IPS DF 19.7 (cell line): ENCODE measurements around the gene RIC1.
"Not testable (repeated sequence)": the region's sequence is repeated elsewhere in the genome, so short reads cannot be mapped to it uniquely, and the experiment has no call there.

ENCODE experiments used
- DNase-seq: peaks from one replicate; pipeline ENCODE4 v3.0.0-alpha.2; 2013; ENCODE audit warnings: low read depth, low spot score

The RIC1 gene, protein sequence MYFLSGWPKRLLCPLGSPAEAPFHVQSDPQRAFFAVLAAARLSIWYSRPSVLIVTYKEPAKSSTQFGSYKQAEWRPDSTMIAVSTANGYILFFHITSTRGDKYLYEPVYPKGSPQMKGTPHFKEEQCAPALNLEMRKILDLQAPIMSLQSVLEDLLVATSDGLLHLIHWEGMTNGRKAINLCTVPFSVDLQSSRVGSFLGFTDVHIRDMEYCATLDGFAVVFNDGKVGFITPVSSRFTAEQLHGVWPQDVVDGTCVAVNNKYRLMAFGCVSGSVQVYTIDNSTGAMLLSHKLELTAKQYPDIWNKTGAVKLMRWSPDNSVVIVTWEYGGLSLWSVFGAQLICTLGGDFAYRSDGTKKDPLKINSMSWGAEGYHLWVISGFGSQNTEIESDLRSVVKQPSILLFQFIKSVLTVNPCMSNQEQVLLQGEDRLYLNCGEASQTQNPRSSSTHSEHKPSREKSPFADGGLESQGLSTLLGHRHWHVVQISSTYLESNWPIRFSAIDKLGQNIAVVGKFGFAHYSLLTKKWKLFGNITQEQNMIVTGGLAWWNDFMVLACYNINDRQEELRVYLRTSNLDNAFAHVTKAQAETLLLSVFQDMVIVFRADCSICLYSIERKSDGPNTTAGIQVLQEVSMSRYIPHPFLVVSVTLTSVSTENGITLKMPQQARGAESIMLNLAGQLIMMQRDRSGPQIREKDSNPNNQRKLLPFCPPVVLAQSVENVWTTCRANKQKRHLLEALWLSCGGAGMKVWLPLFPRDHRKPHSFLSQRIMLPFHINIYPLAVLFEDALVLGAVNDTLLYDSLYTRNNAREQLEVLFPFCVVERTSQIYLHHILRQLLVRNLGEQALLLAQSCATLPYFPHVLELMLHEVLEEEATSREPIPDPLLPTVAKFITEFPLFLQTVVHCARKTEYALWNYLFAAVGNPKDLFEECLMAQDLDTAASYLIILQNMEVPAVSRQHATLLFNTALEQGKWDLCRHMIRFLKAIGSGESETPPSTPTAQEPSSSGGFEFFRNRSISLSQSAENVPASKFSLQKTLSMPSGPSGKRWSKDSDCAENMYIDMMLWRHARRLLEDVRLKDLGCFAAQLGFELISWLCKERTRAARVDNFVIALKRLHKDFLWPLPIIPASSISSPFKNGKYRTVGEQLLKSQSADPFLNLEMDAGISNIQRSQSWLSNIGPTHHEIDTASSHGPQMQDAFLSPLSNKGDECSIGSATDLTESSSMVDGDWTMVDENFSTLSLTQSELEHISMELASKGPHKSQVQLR (N-terminal part only)

DNA sequence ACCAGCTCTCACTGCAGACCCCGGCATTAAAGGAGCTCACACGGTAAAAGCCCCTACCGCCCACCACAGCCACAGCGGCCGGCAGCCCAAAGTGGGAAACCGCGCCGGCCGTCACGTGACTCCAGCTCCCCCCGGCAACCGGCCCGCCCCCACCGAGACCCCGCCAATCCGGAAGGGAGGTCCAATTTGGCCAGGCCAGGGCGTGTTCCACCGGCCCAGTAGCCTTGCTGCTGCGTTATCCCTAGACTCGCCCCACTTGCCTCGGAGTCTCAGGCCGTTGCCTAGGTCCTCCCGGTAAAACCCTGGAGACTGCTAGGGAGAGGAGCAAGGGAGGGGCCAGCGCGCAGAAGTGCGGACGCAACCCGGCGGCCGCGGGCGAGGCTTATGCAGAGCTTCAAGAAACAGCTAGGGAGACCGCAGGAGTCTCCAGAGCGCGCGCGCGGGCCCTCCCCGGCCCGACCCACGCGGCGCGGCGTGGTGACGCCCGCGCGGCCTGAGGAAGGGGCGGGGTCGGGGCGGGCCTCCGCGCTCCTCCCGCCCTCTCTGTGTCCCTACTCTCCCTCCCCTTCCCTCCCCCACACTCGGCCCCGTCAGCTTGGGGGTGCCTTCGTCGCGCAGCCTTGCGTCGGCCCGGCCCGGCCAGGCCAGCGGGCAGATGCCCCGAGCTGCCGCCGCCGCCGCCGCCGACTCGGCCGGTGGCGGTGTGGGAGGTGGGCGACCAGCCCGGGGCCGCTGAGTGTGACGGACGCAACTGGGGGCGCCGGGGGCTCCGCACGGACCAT, at the start of gene RIC1:
Gene RIC1, plus strand, starts transcription at position 578 of the 782 bp plus-strand sequence. Its CDS starts 203 bp downstream, at position 781.
- DNase-seq, result peak; percentile 69

DNA sequence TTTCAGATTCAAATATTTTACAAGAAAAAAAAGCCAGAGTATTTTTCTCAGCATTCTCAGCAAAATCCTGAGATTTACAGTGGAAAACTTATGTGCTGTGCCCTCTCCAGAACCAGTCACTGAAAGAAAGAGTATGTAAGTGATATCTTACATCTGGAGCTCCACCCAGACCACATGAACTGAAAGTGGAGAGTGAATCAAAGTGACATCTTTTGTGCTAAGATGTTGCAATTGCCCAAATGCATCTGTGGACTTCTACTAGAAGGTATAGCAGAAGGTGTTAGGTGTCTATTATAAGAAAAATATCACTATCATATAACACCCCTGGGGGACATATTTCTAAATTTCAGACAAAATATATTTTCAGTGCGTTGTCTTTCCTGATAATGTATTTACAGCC, 49.0 kb upstream of the RIC1 start:
- DNase-seq, result no peak

DNA sequence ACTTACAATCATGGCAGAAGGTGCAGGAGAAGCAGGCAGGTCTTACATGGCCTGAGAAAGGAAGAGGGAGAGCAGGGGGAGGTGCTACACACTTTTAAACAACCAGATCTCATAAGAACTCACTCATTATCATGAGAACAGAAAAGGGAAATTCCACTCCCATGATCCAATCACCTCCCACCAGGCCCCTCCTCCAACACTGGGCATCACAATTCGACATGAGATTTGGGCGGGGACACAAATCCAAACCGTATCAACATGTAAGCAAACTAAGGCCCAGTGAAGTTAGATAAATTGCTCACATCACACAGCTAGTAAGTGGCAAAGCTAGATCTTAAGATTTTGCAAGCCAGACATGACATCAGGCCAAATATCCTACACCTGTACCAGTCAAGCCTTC, 48.3 kb upstream of the RIC1 start:
- DNase-seq, result no peak

DNA sequence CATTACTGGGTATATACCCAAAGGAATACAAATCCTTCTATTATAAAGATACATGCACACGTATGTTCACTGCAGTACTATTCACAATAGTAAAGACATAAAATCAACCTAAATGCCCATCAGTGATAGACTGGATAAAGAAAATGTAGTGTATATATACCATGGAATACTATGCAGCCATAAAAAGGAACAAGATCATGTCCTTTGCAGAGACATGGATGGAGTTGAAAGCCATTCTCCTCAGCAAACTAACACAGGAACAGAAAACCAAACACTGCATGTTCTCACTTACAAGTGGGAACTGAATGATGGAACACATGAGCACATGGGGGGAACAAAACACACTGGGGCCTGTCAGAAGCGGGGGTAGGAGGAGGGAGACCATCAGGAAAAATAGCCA, 47.2 kb upstream of the RIC1 start:
- DNase-seq, result not testable (repeated sequence)

DNA sequence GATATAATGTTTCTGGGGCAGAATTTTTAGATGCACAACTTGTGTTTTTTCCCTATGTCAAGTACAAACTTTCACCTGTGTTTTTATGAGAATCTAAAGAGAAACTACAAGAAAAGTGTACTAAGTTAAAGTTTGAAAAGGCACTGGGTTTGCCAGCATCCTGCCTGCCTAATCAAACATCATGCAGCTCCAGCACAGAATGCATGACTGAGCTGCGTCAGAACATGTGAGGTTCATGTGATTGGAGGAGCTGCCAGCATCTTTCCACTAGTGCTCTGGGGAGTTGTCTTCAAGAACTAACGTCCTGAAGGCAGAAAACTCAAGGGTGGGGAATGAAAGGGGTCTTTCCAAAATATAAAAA, 46.1 kb upstream of the RIC1 start:
- no peak for DNase-seq

DNA sequence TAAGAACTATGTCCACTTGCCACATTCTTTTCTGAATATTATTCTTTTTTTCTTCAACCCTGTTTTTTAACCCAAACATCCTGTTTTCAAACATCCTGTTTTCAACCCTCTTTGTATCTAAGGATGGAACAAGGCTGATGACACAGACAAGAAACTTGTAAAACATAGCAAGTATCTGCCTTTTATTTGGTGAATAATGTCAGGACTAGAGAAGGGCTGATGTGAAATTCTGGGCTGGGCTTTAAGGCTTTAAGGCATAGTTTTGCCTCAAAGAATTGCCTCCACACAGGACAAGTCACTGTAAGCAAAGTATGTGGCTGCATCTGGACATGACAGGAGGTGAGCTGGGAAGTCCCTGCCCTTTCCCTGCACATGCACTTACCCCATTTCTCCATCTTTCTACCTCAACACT, 42.5 kb upstream of the RIC1 start:
- no peak for DNase-seq

DNA sequence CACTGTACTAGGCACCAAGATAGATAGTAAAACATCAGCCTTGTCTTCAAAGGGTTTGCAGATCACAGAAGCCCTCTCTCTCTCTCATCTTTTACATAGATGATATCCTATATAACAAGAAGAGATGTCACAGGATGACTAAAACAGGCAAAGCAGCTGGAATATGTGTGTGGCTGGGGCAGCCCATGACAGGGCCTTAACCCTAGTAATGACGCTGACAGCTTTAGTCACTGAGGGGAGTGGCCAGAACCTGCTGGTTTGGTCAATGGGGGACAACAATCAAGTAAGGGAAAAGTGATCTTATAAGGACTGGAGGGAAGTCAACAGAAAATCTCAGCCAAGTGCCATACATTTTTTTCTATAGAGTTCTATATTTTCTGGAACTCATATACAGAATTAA, 41.9 kb upstream of the RIC1 start:
- no peak for DNase-seq

DNA sequence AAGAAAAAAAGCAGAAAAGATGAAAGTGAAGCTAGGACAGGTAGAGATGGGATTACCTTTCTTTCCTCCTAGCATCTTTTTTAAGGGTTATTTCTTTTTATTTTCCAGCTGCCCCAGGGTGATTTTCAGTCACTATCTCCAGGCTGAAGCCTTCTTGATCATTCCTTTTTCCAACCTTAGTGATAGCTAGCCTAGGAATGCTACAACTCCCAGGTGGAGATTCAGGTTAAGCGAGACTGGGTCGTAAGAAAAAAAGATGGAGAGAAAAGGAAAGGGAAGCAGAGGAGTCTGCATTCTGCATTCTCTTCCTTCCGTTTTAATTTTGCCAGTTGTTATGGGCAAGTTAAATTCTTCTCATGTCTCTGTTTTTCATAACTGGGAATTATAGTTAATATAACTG, 36.7 kb upstream of the RIC1 start:
- DNase-seq, result no peak

DNA sequence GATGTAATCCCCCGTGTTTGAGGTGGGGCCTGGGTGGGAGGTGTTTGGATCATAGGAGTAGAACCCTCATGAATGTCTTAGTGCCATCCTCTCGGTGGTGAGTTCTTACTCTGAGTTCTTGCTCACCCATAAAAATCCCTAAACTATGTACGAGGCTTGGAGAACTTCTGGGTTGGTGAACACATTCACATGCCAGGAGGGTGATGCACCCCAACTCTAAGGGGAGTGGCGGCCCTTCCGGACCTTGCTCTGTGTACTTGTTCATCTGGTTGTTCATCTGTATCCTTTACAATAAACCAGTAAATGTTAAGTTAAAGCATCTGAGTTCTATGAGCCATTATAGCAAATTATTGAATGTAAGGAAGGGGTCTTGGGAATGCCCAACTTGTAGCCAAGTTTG, 36.0 kb upstream of the RIC1 start:
- no peak for DNase-seq

DNA sequence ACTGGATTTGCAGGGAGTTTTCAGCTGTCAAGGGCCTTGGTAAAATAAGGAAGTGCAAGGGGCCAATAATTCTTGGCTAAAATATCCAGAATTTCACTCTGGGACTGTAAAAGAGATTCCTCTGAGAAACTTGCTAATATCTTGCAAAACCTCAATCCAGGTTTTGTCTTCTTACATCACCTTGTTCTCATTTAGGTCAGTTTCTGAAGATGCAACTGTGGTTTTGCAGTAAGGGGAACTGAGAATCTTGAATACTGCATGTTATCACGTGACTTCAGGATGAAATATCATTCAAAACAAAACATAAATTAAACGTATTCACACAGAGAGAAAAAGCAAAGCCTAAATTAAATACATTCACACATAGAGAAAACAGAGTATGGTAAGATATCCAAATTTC, 35.0 kb upstream of the RIC1 start:
- DNase-seq, result no peak

DNA sequence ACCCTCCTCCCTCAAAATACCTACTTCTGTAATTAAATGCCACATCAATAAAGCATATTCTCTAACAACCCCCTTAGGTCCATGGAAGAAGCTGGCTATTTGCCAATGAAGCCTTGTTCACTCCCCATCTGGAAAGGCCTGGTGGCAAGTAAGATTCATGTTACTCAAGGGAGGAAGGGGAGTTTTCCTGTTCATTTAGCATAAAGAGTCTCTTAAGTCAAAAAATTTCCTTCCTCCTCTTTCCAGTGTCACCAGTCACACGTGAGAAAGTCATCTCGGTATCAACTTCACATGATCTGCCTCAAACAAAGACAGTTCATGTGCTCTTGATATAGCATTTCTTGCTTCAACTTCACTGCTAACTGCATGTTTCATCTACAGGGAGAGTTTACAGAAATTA, 32.7 kb upstream of the RIC1 start:
- no peak for DNase-seq

DNA sequence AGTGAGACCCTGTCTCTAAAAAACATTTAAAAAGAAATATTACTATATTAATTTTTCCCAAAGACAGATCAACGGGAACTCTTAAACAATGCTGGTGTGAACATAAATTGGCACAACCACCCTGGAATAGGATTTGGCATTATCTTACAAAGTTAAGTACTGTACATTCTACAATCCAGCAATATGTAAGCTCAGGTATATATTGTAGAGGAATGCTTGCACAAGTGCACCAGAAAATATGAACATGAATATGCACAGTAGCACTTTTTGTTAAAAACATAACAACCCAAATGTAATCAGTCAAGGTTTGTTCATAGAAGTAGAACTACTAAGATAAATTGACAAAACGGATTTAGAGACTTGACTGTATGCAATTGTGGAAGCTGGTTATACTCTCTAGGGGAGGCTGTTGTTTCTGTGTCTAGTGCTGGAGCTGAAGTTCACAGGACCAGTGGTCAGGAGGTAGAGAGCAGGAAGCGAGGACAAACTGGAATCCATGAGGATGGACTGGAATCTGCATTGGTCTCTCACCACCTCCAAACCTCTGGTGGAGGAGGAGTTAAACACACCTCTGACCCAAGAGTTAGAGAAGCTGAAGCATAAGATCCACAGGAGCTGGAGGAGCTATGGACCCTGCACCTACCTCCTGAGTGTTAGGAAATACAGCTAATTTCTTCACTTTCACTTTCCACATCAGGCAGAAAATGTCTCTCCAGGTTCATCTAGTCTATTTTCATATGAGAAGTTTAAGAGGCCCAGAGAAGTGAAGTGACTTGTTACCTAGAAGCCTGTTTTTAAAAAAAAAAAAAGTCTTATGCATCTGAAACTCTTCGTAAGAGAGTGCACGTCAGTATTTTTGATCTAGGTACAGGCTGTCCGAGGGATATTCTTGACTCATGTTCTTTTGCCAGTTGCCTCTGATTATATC, 20.3 kb upstream of the RIC1 start:
- DNase-seq, result no peak

DNA sequence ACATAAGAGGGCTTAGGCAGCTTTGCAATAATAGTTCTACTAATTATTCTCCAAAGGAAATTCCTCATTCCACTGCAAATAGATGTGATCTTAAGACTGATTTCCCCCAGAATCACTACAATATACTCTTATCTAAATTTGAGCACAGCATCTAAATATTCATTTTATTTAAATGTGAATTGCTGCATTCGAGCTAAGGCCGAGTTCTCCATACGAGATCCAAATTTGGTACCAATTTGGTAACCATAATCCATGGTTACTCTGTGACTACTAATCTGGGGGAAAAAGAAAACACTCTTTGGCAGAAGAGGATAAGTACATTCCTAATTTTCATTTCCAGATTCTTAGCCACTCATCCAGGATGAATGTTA, 19.7 kb upstream of the RIC1 start:
- DNase-seq, result no peak

DNA sequence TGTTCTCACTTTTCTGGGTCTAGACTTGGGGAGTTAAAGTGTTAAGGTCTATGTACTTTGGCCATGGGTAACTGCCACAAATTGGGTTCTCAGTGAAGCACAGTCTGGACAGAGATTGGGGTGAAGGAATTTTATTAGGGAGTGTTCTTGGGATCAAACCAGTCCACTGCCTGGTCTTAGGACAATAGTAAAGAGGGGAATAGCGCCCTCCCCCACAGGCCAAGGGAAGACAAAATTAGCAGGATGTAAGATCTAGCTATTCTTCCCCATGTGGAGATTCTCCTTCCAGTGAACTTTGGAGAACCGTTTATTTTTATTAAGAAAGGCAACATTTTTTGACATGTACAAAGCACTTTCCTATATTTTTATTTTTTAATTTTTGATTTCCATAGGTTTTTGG, 18.4 kb upstream of the RIC1 start:
- no peak for DNase-seq

DNA sequence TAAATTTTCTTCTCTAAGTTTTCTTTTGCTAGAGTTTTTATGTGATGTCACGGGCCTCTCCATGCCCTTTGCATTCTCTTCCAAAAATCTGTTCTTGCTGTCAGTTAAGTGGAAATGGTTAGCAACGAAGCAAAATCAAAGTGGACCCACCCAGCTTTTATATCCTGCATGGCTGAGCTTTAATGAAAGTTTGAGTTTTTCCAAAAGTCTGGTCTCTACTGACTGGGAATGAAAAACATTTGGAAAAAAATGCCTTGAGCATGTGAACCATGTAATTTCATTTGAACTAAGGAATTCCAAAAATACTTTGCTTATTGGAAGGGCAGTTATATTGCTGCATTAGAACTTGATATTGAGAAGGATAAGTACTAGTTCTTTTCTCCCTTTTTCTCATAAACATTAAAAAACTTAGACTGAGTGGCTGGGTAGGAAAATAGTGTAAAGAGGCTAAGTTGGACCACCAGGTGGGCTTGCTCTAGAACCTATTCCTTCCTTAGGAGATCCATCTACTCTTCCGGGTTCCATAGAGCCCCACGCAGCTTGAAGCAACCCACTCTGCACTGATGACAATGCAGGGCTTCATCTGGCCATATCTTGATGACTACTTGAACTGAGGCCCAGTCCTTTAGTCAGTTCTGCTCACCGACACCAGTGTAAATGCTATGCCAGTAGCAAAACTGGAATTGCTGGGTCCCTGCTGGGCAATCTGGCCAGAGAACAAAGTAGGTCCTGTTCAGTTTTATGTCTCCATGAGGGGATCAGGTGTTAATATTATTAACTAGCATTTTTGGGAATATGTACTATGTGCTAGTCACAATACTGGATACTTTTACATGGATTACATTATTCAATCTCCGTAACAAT, 17.4 kb upstream of the RIC1 start:
- no peak for DNase-seq

DNA sequence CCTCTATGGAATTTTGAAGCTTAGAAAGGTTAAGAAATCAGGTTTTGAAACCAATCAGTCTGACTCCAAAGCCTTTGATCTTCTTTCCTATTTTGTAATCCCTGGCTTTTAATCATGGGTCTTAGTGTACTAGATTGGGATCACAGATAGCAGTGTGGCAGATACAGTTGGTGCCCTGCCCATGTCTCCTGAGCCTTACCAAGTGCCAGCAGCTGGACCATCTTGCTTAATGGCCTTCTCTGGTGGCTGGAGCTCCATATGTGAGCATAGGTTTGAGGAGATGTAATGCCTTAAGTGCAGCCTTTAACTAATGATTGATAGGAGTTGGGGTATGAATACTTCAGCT, 16.7 kb upstream of the RIC1 start:
- no peak for DNase-seq

DNA sequence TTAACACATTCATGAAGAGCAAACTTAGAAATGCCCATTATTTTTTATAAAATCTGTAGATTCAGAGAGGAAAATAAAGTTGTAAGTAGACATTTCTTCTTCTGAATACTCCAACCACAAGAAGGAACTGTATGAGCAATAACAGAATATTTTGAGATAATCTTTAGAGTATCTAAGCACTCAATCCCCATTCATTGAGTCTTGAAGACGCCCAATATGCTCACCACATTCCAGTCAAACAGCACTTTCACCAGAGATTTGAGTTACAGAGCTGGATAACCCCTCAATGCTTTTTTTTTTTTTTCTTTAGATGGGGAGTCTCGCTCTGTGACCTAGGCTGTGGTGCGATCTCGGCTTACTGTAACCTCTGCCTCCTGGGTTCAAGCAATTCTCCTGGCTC, 14.7 kb upstream of the RIC1 start:
- no peak for DNase-seq

DNA sequence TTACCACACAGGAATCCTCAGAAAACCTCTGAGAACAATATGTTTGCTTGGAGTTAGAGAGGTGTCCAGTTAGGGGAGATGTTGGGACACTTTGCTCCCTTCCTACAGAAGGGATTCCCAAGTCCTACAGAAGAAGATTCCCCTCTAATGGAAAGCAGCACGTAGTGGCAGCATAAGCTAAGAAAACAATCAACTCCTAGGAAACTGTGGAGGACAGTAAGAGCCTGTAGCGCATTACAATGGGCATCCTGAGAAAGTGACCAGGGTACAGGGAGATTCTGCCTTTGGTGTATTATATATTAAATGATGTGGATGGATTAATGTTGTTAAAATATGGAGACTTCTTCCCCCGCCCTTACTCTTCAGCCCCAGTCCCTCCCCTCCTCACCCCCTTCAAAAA, 13.9 kb upstream of the RIC1 start:
- DNase-seq, result no peak

DNA sequence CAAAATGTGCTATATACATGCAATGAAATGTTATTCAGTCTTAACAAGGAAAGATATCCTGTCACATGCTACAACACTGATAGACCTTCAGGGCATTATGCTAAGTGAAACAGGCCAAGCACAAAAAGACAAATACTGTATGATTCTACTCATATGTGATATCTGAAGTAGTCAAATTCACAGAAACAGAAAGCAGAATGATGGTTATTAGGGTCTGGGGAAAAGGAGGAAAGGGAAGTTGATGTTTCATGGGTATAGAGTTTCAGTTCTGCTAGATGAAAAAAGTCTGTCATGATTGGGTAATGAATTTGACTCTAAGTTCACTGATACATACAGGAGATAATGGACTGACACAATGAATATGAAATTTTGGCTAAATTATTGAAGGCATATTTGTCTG, 11.2 kb upstream of the RIC1 start:
- no peak for DNase-seq

DNA sequence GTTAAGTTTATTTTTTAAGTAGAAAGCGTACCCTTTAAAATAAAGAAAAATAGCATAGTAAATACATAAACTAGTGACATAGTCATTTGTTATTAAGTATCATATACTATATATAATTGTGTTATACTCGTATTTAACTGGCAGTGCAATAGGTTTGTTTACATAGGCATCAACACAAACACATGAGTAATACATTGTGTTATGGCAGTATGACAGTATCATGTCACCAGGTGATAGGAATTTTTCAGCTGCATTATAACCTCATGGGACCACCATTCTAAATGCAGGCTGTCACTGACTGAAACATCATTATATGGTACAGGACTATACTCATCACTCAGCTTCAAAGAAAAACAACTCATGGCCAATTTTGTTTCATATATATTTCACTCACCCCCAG, 8.4 kb upstream of the RIC1 start:
- DNase-seq, result no peak
